ENCODE results near the gene ACAN. TPM values are rescaled to one million over a fixed set of nuclear protein-coding genes. Genes with fewer than 3 reads are reported as not detected.

Gene ACAN
- total RNA-seq, 2 experiments from 2014 or later: not detected

DNA sequence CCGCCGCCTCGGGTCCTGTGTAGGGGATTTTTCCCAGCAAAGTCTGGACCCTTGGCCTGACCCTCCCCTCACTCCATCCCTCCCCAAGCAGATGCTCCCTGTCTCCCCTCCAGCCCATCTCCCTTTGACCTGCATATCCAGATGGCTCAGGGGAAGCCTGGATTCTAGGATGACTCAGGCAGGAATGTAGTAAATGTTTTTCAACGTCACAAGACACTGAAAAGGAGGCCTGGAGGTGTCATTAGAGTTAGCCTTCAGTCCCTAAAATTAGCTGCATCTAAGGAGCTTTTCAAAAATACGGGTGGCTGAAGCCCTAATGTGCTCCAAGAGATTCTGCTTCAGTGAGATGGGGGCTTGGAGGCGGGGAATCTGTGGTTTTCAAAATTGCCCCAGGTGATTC, 7.2 kb downstream of the ACAN start:
- Histone ChIP-seq H3K27ac (ENCODE audit: low read depth in 1 of 2, low read length in 2 of 2) (no peak overlapping the region), H3K9me3 (ENCODE audit: control insufficient read depth in 1 of 2, insufficient read depth in 1 of 2, low read length in 2 of 2) (peaks cover 0 to 9% of the 10 kb centered on the region in 2 experiments), H3K4me3 (ENCODE audit: low read length) (no peak overlapping the region), H3K27me3 (ENCODE audit: control insufficient read depth in 1 of 2, insufficient read depth in 2 of 2, low read length in 2 of 2) (peaks cover 13 to 18% of the 10 kb centered on the region in 2 experiments), H3K36me3 (ENCODE audit: insufficient read depth, low read length) (no peaks in the 10 kb centered on the region), H3K4me1 (ENCODE audit: insufficient read depth, low read length) (no peaks in the 10 kb centered on the region)
- ChIA-PET CTCF (no interaction called here), POLR2A (no interaction called here)
- ATAC-seq (ENCODE audit: poor library complexity): no peak
- Mint-ChIP-seq H3K36me3 (ENCODE audit: low read depth) (no peaks in the 10 kb centered on the region), H3K27ac (no peak overlapping the region), H3K4me3 (no peak overlapping the region), H3K4me1 (ENCODE audit: low read depth) (no peaks in the 10 kb centered on the region), H3K9me3 (no peaks in the 10 kb centered on the region), H3K27me3 (peaks cover 74% of the 10 kb centered on the region)
- no peak for DNase-seq
- TF ChIP-seq, protein P1, sequence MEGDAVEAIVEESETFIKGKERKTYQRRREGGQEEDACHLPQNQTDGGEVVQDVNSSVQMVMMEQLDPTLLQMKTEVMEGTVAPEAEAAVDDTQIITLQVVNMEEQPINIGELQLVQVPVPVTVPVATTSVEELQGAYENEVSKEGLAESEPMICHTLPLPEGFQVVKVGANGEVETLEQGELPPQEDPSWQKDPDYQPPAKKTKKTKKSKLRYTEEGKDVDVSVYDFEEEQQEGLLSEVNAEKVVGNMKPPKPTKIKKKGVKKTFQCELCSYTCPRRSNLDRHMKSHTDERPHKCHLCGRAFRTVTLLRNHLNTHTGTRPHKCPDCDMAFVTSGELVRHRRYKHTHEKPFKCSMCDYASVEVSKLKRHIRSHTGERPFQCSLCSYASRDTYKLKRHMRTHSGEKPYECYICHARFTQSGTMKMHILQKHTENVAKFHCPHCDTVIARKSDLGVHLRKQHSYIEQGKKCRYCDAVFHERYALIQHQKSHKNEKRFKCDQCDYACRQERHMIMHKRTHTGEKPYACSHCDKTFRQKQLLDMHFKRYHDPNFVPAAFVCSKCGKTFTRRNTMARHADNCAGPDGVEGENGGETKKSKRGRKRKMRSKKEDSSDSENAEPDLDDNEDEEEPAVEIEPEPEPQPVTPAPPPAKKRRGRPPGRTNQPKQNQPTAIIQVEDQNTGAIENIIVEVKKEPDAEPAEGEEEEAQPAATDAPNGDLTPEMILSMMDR (IDR thresholded peaks at IDR 0.05): no peak
- intact Hi-C loops (cut with DNase I, micrococcal nuclease): no loop called here

DNA sequence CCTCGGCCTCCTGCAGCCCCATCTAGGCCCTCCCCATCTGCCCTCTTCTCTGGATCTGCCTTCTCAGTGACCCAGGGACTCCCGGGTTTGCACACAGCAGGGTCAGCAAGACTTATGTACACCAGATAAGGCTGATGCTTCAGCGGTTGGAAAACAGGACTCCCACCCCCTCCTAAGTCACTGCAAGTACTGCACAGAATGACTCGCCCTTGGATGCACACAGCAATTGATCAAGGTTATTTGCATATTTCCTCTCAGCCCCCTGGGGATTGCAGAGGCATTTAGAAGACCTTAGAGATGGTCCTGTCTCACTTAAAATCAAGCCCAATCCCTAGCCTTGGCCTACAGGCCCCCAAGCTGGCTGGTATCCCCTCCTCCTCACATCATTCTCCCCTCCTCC, 8.9 kb downstream of the ACAN start:
- peaks cover 0 to 9% of the 10 kb centered on the region in 2 experiments for H3K9me3 ChIP-seq (ENCODE audit: control insufficient read depth in 1 of 2, insufficient read depth in 1 of 2, low read length in 2 of 2)
- Mint-ChIP-seq H3K27me3 (peaks cover 71% of the 10 kb centered on the region), H3K4me1 (ENCODE audit: low read depth) (no peaks in the 10 kb centered on the region), H3K27ac (no peak overlapping the region), H3K9me3 (no peaks in the 10 kb centered on the region), H3K36me3 (ENCODE audit: low read depth) (no peaks in the 10 kb centered on the region), H3K4me3 (no peak overlapping the region)
- ChIA-PET POLR2A (no interaction called here), CTCF (no interaction called here)
- DNase-seq: no peak
- H3K27me3 ChIP-seq (ENCODE audit: control insufficient read depth in 1 of 2, insufficient read depth in 2 of 2, low read length in 2 of 2): peaks cover 3 to 17% of the 10 kb centered on the region in 2 experiments
- H3K4me1 ChIP-seq (ENCODE audit: insufficient read depth, low read length): no peaks in the 10 kb centered on the region
- intact Hi-C loops (cut with DNase I, micrococcal nuclease): no loop called here
- H3K27ac ChIP-seq (ENCODE audit: low read depth in 1 of 2, low read length in 2 of 2): no peak overlapping the region
- H3K4me3 ChIP-seq (ENCODE audit: low read length): no peak overlapping the region
- ATAC-seq (ENCODE audit: poor library complexity): no peak
- no peaks in the 10 kb centered on the region for H3K36me3 ChIP-seq (ENCODE audit: insufficient read depth, low read length)
- TF ChIP-seq, protein P1 (IDR thresholded peaks at IDR 0.05): no peak

DNA sequence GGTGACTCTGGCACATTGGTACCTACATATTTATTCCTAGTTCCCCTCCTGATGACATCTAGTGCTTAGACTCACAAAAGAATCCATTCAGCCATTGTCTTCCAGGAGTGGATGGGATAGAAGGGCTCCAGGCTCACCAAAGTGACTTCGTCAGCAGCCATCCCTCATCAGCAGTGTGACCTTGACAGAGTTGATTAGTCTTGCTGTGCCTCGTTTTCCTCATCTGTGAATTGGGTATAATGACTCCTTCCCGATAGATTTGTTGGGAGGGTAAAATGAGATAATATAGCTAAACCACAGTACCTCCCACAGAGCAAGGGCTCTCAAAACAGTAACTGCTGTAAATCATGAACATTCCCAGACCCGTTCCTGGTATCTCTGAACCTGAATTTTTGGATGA, 10.7 kb downstream of the ACAN start:
- H3K27ac ChIP-seq (ENCODE audit: low read depth in 1 of 2, low read length in 2 of 2): no peak overlapping the region
- Mint-ChIP-seq H3K4me1 (ENCODE audit: low read depth) (no peaks in the 10 kb centered on the region), H3K36me3 (ENCODE audit: low read depth) (no peaks in the 10 kb centered on the region), H3K27me3 (peaks cover 56% of the 10 kb centered on the region), H3K27ac (no peak overlapping the region), H3K4me3 (no peak overlapping the region), H3K9me3 (no peaks in the 10 kb centered on the region)
- H3K27me3 ChIP-seq (ENCODE audit: control insufficient read depth in 1 of 2, insufficient read depth in 2 of 2, low read length in 2 of 2): peaks cover 0 to 12% of the 10 kb centered on the region in 2 experiments
- ChIA-PET POLR2A (no interaction called here), CTCF (no interaction called here)
- intact Hi-C loops (cut with DNase I, micrococcal nuclease): no loop called here
- H3K9me3 ChIP-seq (ENCODE audit: control insufficient read depth in 1 of 2, insufficient read depth in 1 of 2, low read length in 2 of 2): peaks cover 0 to 5% of the 10 kb centered on the region in 2 experiments
- ATAC-seq (ENCODE audit: poor library complexity) (no peak), DNase-seq (no peak)
- no peaks in the 10 kb centered on the region for H3K36me3 ChIP-seq (ENCODE audit: insufficient read depth, low read length)
- TF ChIP-seq, protein P1 (IDR thresholded peaks at IDR 0.05): no peak
- no peaks in the 10 kb centered on the region for H3K4me1 ChIP-seq (ENCODE audit: insufficient read depth, low read length)
- H3K4me3 ChIP-seq (ENCODE audit: low read length): no peak overlapping the region
